Measurements from ENCODE around the gene RCVRN.
"Not testable (repeated sequence)": the region's sequence is repeated elsewhere in the genome, so short reads cannot be mapped to it uniquely, and the experiment has no call there.

The RCVRN gene

GRCh38 chr17:9921216-9921615, 16.1 kb upstream of the RCVRN start:
- DNase-seq, result not testable (repeated sequence)

- no peak for DNase-seq
These were observed 13.8 kb upstream of the RCVRN start for GRCh38 chr17:9918804-9919352.

GRCh38 chr17:9918352-9918751, 13.3 kb upstream of the RCVRN start:
- DNase-seq, result no peak

- no peak for DNase-seq
These were observed 12.7 kb upstream of the RCVRN start for GRCh38 chr17:9917801-9918200.

- DNase-seq, result no peak
These were observed 12.1 kb upstream of the RCVRN start for GRCh38 chr17:9917131-9917530.

- DNase-seq, result no peak
These were observed 11.0 kb upstream of the RCVRN start for GRCh38 chr17:9916108-9916507.

- DNase-seq, result no peak
These were observed 8.4 kb upstream of the RCVRN start for GRCh38 chr17:9913476-9913875.

- DNase-seq, result no peak
These were observed 7.3 kb upstream of the RCVRN start for GRCh38 chr17:9912121-9913099.

- no peak for DNase-seq
These were observed 6.0 kb upstream of the RCVRN start for GRCh38 chr17:9911089-9911488.

GRCh38 chr17:9908649-9909042, 3.6 kb upstream of the RCVRN start:
- DNase-seq, result no peak

- no peak for DNase-seq
These were observed 3.0 kb upstream of the RCVRN start for GRCh38 chr17:9907883-9908648.

GRCh38 chr17:9907131-9907530, 2.1 kb upstream of the RCVRN start:
- no peak for DNase-seq

- DNase-seq, result no peak
These were observed 1.5 kb upstream of the RCVRN start for GRCh38 chr17:9906616-9907015.

- DNase-seq, result no peak
These were observed 831 bp upstream of the RCVRN start for GRCh38 chr17:9905902-9906301.

GRCh38 chr17:9904277-9905077, 594 bp downstream of the RCVRN start:
- no peak for DNase-seq

- DNase-seq, result no peak
These were observed 3.0 kb downstream of the RCVRN start for GRCh38 chr17:9902120-9902519.

GRCh38 chr17:9900784-9901183, 4.3 kb downstream of the RCVRN start:
- DNase-seq, result no peak

GRCh38 chr17:9900044-9900594, 5.0 kb downstream of the RCVRN start:
- no peak for DNase-seq

GRCh38 chr17:9899280-9900043, 5.6 kb downstream of the RCVRN start:
- DNase-seq, result no peak

- DNase-seq, result no peak
These were observed 6.3 kb downstream of the RCVRN start for GRCh38 chr17:9898812-9899211.

GRCh38 chr17:9897372-9897968, 7.6 kb downstream of the RCVRN start:
- DNase-seq, result no peak
